HepG2 (cell line): ENCODE measurements around the gene HES1. TPM values are rescaled to one million over a fixed set of nuclear protein-coding genes. Genes with fewer than 3 reads are reported as not detected.

Experiments
- CREB1 ChIP-seq, 2 experiments: fragments of 450-650 bp in 1 of 2; IDR thresholded peaks; 2 replicates each; pipeline ENCODE4 v1.6.1; 2016 to 2017; ENCODE audit warnings: control low read depth in 1 of 2, mild to moderate bottlenecking in 1 of 2, missing compliant biosample characterization in 1 of 2, missing genetic modification characterization in 1 of 2
- JUNB ChIP-seq: sonication (generic); formaldehyde crosslinking; IDR thresholded peaks from 2 replicates; pipeline ENCODE4 v1.8.0; 2022; ENCODE audit warnings: missing genetic modification reagents, mild to moderate bottlenecking, borderline replicate concordance
- JUND ChIP-seq: sonication (generic); formaldehyde crosslinking; IDR thresholded peaks from 2 replicates; pipeline ENCODE4 v1.8.0; 2022; ENCODE audit warnings: mild to moderate bottlenecking, missing genetic modification reagents
- KAT8 ChIP-seq: IDR thresholded peaks from 2 replicates; pipeline ENCODE4 v1.6.1; 2016; ENCODE audit warnings: missing genetic modification reagents, missing compliant biosample characterization
- MAFF ChIP-seq: IDR thresholded peaks from 2 replicates; pipeline ENCODE4 v1.6.1; 2011; ENCODE audit warnings: low read depth, low read length, improper control_type of control experiment
- NFIC ChIP-seq: IDR thresholded peaks from 2 replicates; pipeline ENCODE4 v1.6.1; 2012; ENCODE audit warnings: mild to moderate bottlenecking, low read length, inconsistent platforms
- RELA ChIP-seq: sonication (generic); formaldehyde crosslinking; IDR thresholded peaks from 2 replicates; pipeline ENCODE4 v1.4.0; 2020; ENCODE audit warnings: missing genetic modification reagents
- SALL2 ChIP-seq: sonication (generic); formaldehyde crosslinking; IDR thresholded peaks from 2 replicates; pipeline ENCODE4 v1.8.1; 2023; ENCODE audit warnings: mild to moderate bottlenecking, missing genetic modification reagents, inconsistent platforms
- SIN3B ChIP-seq: fragments of 150-350 bp; IDR thresholded peaks from 2 replicates; pipeline ENCODE4 v1.6.1; 2014; ENCODE audit warnings: low read length
- SRY ChIP-seq: sonication (generic); formaldehyde crosslinking; IDR thresholded peaks from 2 replicates; pipeline ENCODE4 v1.8.0; 2022; ENCODE audit warnings: mild to moderate bottlenecking, missing genetic modification reagents
- ZNF546 ChIP-seq: sonication (generic); formaldehyde crosslinking; conservative IDR thresholded peaks from 2 replicates; pipeline ENCODE4 v1.8.1; 2023; ENCODE audit warnings: mild to moderate bottlenecking, missing genetic modification reagents
- ZNF644 ChIP-seq: IDR thresholded peaks from 2 replicates; pipeline ENCODE4 v1.6.1; 2016; ENCODE audit warnings: low read depth
- ZSCAN20 ChIP-seq: sonication (generic); formaldehyde crosslinking; IDR thresholded peaks from 2 replicates; pipeline ENCODE4 v1.4.0; 2020; ENCODE audit warnings: missing genetic modification reagents, mild to moderate bottlenecking, borderline replicate concordance
- polyA plus RNA-seq, 8 experiments: library from polyadenylated mRNA; depleted of rRNA in 3 of 8; stranded (reverse) in 7 of 8; unstranded in 1 of 8; fragments of >200 nt; fragmentation: Illumina TruSeq in 4 of 8; extraction: Trizol in 4 of 8; gene quantifications; 2 replicates each; pipeline versions ENCODE4 v1.2.1 to v1.2.3, GENCODE V29; 2011 to 2016; ENCODE audit warnings: low read depth in 4 of 8, missing spikeins in 1 of 8, mixed read lengths in 1 of 8; ENCODE audit not compliant: insufficient read depth in 1 of 8
- total RNA-seq, 5 experiments: library from RNA; depleted of rRNA; stranded (reverse); fragments of >200 nt; fragmentation: Illumina TruSeq; extraction: Trizol; gene quantifications; 2 replicates each; pipeline ENCODE4 v1.2.3, GENCODE V29; 2016; ENCODE audit warnings: low read depth in 1 of 5
- TF ChIP-seq, protein P1 (sequence below): sonication (generic); formaldehyde crosslinking; IDR thresholded peaks from 2 replicates; pipeline ENCODE4 v1.4.0; 2020; ENCODE audit warnings: mild to moderate bottlenecking, missing genetic modification reagents
- TF ChIP-seq, protein P2 (sequence below): sonication (generic); formaldehyde crosslinking; IDR thresholded peaks from 2 replicates; pipeline ENCODE4 v1.4.0; 2020; ENCODE audit warnings: low read depth, mild to moderate bottlenecking, missing genetic modification reagents
- TF ChIP-seq, protein P3 (sequence below): IDR thresholded peaks from 2 replicates; pipeline ENCODE4 v1.6.1; 2016
- TF ChIP-seq, protein P4 (sequence below): sonication (generic); formaldehyde crosslinking; IDR thresholded peaks from 2 replicates; pipeline ENCODE4 v1.4.0; 2020; ENCODE audit warnings: mild to moderate bottlenecking, missing genetic modification reagents
- TF ChIP-seq, protein P5 (sequence below): sonication (generic); formaldehyde crosslinking; IDR thresholded peaks from 2 replicates; pipeline ENCODE4 v1.4.0; 2020; ENCODE audit warnings: missing genetic modification reagents
- TF ChIP-seq, protein P6 (sequence below): sonication (generic); formaldehyde crosslinking; IDR thresholded peaks from 2 replicates; pipeline ENCODE4 v1.5.0; 2020; ENCODE audit warnings: missing genetic modification reagents

Gene HES1
- total and polyA plus RNA-seq, 2 of the 13 experiments (the other 11 are each of a cell fraction or from before 2014, with no cell fraction given), result 15.4 to 19.8 TPM

DNA sequence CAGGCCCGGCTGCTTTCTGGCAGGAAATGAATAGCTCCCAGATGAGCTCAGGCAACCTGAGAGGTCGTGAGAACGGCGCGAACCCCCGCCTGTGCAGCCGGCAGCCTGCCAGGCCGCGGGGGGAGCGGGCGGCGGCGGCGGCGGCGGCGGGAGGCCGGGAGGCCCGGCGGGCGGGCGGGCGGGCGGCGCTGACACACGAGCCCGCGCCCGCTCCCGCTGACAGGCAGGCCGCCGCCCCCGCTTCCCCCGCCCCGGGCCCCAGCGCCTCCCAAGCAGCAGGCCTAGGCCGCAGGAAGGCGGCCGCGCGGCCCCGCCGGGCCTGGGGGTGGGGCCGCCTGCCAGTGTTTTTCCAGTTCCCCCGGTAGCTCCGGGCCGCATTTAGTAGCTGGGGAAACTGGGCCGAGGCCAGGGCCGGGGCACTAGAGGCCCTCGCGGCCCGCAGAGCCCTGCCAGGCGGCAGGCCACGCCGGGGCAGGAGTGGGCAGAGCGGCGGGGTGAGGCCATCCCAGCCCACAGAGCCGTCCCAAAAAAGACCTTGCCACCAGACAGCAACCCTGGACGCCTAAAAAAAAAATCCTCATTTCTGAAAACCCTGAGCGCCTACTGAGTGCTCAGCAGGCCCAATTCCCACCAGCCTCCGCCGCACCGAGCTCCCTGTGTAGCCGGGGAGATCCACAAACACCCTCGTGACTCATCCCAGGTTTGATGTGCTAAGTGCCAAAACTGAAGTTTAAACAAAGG is 5.6 kb downstream of the HES1 start (continued):
- TF ChIP-seq SALL2 (no peak; the same call in 1 of the 2 replicates), JUNB (CRISPR knock-in tag) (no peak), MAFF (no peak), RELA (CRISPR knock-in tag) (no peak), SIN3B (no peak), KAT8 (CRISPR knock-in tag) (no peak; the same call in 1 of the 2 replicates), CREB1 (IDR thresholded peaks at IDR 0.05) (no peak), CREB1 (CRISPR knock-in tag; IDR thresholded peaks at IDR 0.05) (no peak), SRY (CRISPR knock-in tag) (peak; percentile 70; the same call in 1 of the 2 replicates), NFIC (0 out of 2 replicates have a peak, but pooled peaks have one; percentile 57), ZNF644 (no peak), ZSCAN20 (CRISPR knock-in tag) (no peak), JUND (CRISPR knock-in tag) (no peak), ZNF546 (CRISPR knock-in tag) (0 out of 2 replicates have a peak, but pooled peaks have one; percentile 63)
- TF ChIP-seq, protein P1, sequence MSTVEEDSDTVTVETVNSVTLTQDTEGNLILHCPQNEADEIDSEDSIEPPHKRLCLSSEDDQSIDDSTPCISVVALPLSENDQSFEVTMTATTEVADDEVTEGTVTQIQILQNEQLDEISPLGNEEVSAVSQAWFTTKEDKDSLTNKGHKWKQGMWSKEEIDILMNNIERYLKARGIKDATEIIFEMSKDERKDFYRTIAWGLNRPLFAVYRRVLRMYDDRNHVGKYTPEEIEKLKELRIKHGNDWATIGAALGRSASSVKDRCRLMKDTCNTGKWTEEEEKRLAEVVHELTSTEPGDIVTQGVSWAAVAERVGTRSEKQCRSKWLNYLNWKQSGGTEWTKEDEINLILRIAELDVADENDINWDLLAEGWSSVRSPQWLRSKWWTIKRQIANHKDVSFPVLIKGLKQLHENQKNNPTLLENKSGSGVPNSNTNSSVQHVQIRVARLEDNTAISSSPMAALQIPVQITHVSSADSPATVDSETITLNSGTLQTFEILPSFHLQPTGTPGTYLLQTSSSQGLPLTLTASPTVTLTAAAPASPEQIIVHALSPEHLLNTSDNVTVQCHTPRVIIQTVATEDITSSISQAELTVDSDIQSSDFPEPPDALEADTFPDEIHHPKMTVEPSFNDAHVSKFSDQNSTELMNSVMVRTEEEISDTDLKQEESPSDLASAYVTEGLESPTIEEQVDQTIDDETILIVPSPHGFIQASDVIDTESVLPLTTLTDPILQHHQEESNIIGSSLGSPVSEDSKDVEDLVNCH (CRISPR knock-in tag), result no peak
- TF ChIP-seq, protein P2, sequence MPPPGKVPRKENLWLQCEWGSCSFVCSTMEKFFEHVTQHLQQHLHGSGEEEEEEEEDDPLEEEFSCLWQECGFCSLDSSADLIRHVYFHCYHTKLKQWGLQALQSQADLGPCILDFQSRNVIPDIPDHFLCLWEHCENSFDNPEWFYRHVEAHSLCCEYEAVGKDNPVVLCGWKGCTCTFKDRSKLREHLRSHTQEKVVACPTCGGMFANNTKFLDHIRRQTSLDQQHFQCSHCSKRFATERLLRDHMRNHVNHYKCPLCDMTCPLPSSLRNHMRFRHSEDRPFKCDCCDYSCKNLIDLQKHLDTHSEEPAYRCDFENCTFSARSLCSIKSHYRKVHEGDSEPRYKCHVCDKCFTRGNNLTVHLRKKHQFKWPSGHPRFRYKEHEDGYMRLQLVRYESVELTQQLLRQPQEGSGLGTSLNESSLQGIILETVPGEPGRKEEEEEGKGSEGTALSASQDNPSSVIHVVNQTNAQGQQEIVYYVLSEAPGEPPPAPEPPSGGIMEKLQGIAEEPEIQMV (CRISPR knock-in tag), result no peak
- TF ChIP-seq, protein P3, sequence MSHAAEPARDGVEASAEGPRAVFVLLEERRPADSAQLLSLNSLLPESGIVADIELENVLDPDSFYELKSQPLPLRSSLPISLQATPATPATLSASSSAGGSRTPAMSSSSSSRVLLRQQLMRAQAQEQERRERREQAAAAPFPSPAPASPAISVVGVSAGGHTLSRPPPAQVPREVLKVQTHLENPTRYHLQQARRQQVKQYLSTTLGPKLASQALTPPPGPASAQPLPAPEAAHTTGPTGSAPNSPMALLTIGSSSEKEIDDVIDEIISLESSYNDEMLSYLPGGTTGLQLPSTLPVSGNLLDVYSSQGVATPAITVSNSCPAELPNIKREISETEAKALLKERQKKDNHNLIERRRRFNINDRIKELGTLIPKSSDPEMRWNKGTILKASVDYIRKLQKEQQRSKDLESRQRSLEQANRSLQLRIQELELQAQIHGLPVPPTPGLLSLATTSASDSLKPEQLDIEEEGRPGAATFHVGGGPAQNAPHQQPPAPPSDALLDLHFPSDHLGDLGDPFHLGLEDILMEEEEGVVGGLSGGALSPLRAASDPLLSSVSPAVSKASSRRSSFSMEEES (CRISPR knock-in tag), result peak; percentile 67
- TF ChIP-seq, protein P4, sequence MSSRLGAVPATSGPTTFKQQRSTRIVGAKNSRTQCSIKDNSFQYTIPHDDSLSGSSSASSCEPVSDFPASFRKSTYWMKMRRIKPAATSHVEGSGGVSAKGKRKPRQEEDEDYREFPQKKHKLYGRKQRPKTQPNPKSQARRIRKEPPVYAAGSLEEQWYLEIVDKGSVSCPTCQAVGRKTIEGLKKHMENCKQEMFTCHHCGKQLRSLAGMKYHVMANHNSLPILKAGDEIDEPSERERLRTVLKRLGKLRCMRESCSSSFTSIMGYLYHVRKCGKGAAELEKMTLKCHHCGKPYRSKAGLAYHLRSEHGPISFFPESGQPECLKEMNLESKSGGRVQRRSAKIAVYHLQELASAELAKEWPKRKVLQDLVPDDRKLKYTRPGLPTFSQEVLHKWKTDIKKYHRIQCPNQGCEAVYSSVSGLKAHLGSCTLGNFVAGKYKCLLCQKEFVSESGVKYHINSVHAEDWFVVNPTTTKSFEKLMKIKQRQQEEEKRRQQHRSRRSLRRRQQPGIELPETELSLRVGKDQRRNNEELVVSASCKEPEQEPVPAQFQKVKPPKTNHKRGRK (CRISPR knock-in tag), result no peak
- TF ChIP-seq, protein P5, sequence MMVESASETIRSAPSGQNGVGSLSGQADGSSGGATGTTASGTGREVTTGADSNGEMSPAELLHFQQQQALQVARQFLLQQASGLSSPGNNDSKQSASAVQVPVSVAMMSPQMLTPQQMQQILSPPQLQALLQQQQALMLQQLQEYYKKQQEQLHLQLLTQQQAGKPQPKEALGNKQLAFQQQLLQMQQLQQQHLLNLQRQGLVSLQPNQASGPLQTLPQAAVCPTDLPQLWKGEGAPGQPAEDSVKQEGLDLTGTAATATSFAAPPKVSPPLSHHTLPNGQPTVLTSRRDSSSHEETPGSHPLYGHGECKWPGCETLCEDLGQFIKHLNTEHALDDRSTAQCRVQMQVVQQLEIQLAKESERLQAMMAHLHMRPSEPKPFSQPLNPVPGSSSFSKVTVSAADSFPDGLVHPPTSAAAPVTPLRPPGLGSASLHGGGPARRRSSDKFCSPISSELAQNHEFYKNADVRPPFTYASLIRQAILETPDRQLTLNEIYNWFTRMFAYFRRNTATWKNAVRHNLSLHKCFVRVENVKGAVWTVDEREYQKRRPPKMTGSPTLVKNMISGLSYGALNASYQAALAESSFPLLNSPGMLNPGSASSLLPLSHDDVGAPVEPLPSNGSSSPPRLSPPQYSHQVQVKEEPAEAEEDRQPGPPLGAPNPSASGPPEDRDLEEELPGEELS, result 0 out of 2 replicates have a peak, but pooled peaks have one; percentile 14
- TF ChIP-seq, protein P6, sequence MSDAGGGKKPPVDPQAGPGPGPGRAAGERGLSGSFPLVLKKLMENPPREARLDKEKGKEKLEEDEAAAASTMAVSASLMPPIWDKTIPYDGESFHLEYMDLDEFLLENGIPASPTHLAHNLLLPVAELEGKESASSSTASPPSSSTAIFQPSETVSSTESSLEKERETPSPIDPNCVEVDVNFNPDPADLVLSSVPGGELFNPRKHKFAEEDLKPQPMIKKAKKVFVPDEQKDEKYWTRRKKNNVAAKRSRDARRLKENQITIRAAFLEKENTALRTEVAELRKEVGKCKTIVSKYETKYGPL (CRISPR knock-in tag), result peak; percentile 36; the same call in 1 of the 2 replicates
